ENCODE data around the gene IFRD2. TPM values are rescaled to one million over a fixed set of nuclear protein-coding genes. Genes with fewer than 3 reads are reported as not detected.

Gene IFRD2
- total RNA-seq, 1 donor from 2014 or later, result 54.2 TPM

DNA sequence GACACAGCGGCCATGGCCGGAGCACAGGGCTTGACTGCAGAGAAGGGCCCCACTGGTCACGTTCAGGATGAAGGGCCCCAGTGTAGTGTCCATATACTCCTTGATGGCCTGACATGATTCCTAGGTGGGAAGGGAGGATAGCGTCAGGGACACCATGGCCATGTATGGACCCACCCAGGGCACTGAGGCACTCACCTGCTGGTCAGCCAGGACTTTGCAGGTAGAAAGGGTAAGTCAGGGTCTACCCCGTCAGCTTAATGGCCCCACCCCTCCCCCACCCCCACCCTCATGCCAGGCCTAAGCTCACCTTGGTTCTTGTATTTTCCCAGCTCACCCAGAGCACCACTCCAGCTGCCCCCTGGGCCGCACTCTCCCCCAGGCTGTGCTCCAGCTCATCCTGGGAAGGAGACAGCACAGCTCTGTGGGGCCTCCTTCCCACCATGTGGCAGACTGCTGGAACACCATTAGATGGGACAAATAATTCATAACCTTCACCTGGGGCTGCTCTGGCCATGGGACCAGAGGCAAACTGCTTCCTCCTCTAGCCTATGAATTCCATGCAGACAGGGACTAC, 8.5 kb upstream of the IFRD2 start:
- peak overlapping the region; percentile 98 for H3K27ac Mint-ChIP-seq (ENCODE audit: unreplicated experiment)
- no peaks in the 10 kb centered on the region for H3K9me3 Mint-ChIP-seq (ENCODE audit: unreplicated experiment)
- peaks cover 22% of the 10 kb centered on the region for H3K4me1 Mint-ChIP-seq (ENCODE audit: unreplicated experiment)
- DNase-seq (ENCODE audit: extremely low spot score, unreplicated experiment), result no peak
- H3K27me3 Mint-ChIP-seq (ENCODE audit: unreplicated experiment), result no peaks in the 10 kb centered on the region
- H3K36me3 Mint-ChIP-seq (ENCODE audit: unreplicated experiment), result no peaks in the 10 kb centered on the region
- H3K4me3 Mint-ChIP-seq (ENCODE audit: unreplicated experiment), result peak overlapping the region; percentile 97
- TF ChIP-seq, protein P1, sequence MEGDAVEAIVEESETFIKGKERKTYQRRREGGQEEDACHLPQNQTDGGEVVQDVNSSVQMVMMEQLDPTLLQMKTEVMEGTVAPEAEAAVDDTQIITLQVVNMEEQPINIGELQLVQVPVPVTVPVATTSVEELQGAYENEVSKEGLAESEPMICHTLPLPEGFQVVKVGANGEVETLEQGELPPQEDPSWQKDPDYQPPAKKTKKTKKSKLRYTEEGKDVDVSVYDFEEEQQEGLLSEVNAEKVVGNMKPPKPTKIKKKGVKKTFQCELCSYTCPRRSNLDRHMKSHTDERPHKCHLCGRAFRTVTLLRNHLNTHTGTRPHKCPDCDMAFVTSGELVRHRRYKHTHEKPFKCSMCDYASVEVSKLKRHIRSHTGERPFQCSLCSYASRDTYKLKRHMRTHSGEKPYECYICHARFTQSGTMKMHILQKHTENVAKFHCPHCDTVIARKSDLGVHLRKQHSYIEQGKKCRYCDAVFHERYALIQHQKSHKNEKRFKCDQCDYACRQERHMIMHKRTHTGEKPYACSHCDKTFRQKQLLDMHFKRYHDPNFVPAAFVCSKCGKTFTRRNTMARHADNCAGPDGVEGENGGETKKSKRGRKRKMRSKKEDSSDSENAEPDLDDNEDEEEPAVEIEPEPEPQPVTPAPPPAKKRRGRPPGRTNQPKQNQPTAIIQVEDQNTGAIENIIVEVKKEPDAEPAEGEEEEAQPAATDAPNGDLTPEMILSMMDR (IDR thresholded peaks at IDR 0.05), result no peak

DNA sequence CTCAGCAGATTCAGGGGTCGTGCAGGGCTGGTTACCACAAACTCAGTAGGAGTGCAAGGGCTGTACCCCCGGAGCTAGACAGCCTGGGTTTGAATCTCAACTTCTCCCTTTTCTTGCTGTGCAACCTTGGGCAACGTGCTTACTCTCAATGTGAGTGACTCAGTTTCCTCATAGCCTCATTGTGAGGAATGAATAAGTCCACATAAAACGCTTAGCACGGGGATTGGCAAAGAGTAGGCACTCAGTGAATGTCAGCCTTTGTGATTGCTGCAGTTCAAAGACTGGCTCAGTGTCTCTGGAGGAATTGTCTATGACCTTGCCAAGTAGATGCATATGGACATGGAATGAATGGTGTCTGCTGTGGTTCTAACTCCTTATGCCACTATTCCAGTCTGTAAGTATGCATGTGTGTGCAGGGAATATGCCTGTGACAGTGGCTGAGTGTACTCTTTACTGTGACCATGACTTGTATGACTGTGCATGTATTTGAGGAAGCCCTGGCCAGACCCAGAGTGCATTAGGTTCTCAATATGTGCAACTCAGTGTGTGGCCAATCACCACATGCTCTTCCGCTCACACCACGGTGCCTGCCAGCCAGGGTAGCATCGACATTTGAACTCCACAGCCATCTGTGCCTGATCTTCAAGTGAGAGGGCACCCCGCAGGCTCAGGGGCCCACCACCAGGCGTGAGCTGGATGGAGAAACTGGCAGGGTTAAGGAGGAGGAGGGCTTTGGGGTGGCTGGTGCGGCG, 7.9 kb upstream of the IFRD2 start:
- peaks cover 22% of the 10 kb centered on the region for H3K4me1 Mint-ChIP-seq (ENCODE audit: unreplicated experiment)

DNA sequence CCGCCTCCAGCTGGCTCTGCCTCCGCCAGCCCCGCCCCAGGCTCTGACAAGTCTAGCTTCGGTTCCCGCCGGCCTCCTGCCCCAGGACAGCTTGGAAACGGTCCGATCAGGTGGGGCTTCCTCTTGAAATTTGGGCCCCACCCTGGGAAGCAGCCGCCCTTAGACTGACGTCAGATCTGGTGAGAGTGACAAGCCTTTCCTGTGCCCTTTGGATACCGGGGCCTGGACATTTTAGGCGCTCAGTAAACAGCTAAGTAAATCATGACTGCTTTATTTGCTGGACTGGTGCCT, 7.4 kb upstream of the IFRD2 start:
- Mint-ChIP-seq H3K9me3 (ENCODE audit: unreplicated experiment) (no peaks in the 10 kb centered on the region), H3K4me3 (ENCODE audit: unreplicated experiment) (peak overlapping the region; percentile 97), H3K4me1 (ENCODE audit: unreplicated experiment) (peaks cover 22% of the 10 kb centered on the region), H3K36me3 (ENCODE audit: unreplicated experiment) (no peaks in the 10 kb centered on the region), H3K27ac (ENCODE audit: unreplicated experiment) (peak overlapping the region; percentile 98), H3K27me3 (ENCODE audit: unreplicated experiment) (no peaks in the 10 kb centered on the region)
- no peak for DNase-seq (ENCODE audit: extremely low spot score, unreplicated experiment)
- TF ChIP-seq, protein P1 (IDR thresholded peaks at IDR 0.05), result no peak

More for the DNA sequence above, 7.9 kb upstream of the IFRD2 start:
- H3K27ac Mint-ChIP-seq (ENCODE audit: unreplicated experiment), result peak overlapping the region; percentile 98
- TF ChIP-seq, protein P1 (IDR thresholded peaks at IDR 0.05), result no peak
- H3K36me3 Mint-ChIP-seq (ENCODE audit: unreplicated experiment), result no peaks in the 10 kb centered on the region
- DNase-seq (ENCODE audit: extremely low spot score, unreplicated experiment), result no peak
- no peaks in the 10 kb centered on the region for H3K27me3 Mint-ChIP-seq (ENCODE audit: unreplicated experiment)
- H3K9me3 Mint-ChIP-seq (ENCODE audit: unreplicated experiment), result no peaks in the 10 kb centered on the region
- H3K4me3 Mint-ChIP-seq (ENCODE audit: unreplicated experiment), result peak overlapping the region; percentile 97

DNA sequence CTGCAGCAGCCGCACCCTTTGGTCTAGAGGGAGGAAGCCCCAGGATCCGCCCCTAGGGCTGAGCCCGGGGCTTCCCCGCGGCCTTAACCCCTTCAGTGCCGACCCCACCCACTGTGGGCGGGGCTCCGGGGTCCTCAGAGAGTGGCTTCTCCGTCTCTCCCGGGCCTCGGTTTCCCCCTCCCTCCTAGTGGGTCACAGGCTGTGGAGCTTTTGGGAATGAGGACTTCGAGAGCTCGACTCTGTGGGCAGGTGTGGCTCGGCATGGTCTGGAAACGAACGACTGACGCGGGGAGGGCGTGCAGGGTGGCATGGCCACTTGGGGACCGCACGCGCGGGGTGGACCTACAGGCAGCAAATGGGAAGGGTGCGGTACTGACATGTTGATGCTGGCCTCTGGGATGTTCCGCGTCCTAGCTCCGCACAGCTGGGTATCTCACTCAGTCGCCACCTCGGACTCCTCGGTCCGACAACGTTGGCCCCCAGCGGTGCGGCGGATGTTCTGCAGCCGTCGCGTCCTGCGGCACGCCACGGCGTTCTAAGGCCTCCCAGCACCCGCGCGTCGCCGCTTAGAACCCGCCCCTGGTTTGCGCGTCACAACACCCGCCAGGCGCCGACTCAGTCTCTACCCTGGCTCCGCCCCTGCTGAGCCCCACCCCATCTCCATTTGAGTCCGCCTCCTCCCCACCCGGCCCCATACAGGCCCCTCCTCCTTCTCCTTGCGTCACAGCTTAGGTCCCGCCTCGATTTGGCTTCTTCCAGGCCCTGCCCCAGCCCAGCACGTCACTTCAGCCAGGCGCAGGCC, 6.8 kb upstream of the IFRD2 start, which contains the start of the genes HYAL3 and NAA80:
Gene HYAL3, minus strand, starts transcription at position 570 of the 802 bp plus-strand sequence. CDS start 3,803 bp downstream, outside the sequence.
Gene NAA80, minus strand, starts transcription at position 570 of the 802 bp plus-strand sequence. CDS start 1,942 bp downstream, outside the sequence.
- Mint-ChIP-seq H3K4me1 (ENCODE audit: unreplicated experiment) (peaks cover 22% of the 10 kb centered on the region), H3K27me3 (ENCODE audit: unreplicated experiment) (no peaks in the 10 kb centered on the region), H3K4me3 (ENCODE audit: unreplicated experiment) (peak within 1 kb of the TSS; percentile 97), H3K27ac (ENCODE audit: unreplicated experiment) (peak within 1 kb of the TSS; percentile 98), H3K36me3 (ENCODE audit: unreplicated experiment) (no peaks in the 10 kb centered on the region), H3K9me3 (ENCODE audit: unreplicated experiment) (no peaks in the 10 kb centered on the region)
- TF ChIP-seq, protein P1 (IDR thresholded peaks at IDR 0.05), result peak; percentile 25
- DNase-seq (ENCODE audit: extremely low spot score, unreplicated experiment), result peak; percentile 100

All from osteocyte (in vitro differentiated cells).